Activated CD4-positive, CD25-positive, alpha-beta regulatory T cell treated with anti-CD3 and anti-CD28 coated beads, Interleukin-2, amount 50 U/mL, for 16 hours (primary cell): ENCODE data around the gene ESD.

Experiments
- DNase-seq: peaks from one replicate; pipeline ENCODE4 v3.0.0-alpha.2; 2020; ENCODE audit warnings: low read depth, low spot score

ESD gene

DNA sequence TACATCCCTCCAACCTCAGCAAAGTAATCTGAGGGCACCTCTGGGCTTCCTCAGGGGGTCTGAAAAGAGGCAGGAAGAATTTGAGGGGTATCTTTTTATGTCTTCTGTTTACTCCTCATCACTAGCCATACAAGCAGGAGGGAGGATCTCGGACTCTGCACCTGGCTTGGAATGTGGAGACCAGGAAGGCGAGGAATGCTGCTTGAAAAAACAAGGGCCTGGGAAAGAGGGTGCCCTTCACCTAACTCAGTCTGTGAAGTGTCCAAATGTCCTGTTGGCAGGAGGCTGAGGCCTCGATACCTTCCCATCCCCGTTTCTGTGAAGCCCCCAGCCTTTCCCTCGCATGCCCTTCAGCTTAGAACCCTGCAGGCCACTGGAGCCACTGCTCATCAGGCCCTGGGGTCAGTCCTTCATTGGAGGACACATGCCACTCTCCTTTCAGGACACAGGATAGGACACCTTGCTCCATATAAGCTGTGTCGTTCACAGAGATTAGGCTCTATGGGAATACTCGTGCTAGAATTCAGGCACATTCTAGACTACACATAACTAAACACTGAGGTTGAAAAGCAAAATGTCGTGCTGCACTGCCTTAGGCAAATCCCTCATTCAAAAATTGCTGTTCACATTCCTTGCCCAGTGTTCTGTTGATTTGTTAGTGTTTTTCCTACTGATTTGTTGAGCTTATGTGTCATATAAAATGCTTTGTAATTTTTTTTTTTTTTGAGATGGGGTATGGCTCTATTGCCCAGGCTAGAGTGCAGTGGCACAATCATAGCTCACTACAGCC, 49.7 kb downstream of the ESD start:
- no peak for DNase-seq

DNA sequence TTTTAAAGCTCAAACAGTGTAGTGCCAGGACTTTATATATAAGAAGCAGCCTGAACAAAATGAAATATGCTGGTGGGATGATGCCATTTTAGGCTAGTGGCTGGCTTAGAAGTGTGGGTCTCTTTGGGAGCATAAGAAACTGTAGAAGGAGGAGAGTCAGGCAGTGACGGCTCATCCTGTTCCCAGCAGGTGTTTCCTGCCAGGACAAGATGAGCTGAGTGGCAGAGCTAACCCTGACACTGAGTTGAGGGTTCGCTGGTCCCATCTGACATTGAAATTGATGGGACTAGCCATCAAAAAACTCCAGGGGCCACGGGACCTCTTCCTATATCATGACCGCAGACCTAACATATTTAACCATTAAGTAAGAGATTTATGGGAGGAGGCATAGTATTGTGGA, 51.3 kb downstream of the ESD start:
- DNase-seq = no peak

DNA sequence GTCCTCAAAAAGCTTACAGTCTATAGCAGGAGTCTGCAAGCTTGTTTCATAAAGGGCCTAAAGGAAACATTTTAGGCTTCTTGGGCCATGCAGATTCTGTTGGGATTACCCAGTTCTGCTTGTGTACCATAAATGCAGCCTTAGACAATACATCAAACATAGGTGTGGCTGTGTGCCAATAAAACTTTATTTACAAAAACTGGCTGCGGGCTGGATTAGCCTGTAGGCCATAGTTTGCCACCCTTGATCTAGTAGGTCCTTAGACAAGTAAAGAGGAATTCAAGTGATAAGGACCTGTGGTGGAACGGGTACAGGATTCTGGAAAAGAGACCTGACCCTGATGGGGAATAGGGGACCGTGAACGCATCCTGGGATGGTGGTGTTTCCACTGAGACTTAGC, 51.9 kb downstream of the ESD start:
- no peak for DNase-seq

DNA sequence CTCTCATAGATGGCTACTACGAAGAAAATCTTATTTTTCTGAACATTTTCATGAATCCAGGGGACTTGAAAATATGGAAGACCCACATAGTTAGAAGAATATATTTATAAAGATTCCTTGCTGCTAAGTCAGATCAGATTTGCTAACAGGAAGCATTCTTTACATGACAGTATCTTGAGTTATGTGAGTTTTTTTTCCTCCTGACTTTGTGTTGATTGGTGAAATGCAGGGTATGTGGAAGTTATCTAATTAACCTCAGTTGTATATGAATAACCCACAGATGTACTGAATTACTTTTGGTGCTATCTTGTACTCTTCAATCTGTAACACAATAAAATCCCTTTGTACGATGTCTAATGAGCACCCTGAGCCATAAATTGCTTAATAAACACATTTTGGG, 53.8 kb downstream of the ESD start:
- no peak for DNase-seq

DNA sequence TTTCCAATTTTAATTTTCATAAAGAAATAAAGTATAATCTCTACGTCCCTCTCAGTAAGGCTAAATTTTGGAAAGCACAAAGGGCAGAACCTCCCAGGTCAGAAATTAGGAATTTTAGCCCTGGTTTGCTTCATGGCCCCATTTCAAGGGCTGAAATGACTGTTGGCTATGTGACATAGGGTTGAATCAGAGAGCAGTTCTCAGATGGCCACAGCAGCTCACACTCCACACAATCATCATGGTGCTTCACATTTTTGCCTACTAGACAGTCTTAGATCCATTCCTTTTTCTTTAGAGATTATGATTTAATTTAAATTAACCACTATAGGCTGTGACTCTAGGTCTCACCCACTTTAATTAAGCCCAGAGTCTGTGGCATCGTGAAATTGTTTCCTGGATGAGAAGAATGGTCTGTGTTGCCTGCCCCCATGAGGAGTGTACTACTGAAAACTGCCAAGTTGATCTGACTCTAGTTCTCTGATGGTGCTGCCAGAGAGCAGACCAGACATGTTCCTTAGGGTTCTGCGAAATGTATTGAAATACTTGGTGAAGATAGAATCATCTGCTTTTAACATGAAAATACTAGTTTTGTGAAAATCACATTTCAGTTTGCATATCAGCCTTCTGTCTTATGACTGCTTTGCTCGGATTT, 57.4 kb downstream of the ESD start:
- DNase-seq = no peak

DNA sequence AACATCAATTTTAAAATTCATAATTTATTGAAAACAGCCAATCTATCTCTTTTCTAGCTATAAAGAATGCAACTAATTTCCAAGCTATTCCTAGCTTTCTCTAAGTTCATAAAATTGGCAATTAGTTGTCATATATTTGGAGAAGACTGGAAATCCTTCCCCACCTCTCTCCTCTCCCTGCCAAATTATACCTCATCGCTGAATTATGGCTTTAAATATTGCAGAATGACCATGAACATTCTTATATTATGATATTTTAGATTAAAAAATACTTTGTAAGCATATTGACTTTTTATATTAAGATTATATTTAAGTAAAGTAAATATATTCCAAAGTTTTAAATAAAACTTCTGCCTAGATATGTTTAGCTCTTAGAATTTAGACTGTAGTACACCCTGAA, 58.2 kb downstream of the ESD start:
- no peak for DNase-seq

DNA sequence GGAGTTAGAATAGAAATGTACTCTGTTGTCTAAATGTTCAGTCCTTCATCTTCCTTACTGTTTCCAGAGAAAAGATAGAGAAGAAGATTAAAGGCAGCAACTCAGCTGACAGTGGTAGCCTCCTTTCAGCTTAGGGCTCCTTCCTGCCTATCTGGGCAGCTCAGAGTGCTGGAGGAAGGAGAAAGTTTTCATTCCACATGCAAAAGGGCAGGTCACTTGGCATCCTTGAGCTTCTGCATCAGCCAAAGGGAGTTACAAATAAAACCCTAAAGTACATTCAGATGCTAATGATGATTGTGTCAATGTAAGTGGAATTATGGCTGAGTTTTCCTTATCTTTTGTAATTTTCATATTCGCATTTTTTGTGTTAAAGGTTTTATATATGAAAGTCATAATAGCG, 58.9 kb downstream of the ESD start:
- no peak for DNase-seq

DNA sequence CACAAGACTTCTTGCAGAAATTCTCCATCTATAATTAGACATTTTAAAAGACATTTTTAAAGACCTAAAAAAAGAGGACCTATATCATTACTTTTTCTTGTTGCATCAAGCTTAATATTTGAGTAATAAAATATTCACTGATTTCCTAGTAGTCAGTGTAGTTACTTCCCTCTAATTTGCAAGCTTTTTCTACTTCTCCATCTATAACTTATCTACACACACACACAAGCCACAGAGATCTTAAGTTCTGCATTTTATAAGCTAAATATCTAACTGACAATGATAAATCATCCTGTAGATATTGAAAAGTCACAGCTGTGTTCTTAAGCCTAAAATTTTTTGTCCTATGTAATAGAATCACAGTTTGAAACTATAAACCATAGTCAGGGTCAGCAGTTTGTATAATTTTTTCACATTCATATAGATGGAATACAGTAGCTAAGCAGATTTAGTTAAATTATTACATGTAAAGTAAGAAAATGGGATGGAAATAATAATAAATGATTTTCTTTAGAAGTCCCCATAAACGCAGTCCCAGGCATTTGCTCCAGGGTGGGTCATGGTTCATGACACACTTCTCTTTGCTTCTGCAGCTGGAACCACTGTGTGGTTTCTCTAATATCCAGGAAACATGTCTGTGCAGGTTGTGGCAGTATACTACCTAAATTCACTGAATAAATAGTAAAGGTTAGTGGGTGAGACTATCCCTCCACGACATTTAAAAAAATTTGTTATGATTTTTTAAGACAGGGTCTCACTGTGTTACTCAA, 60.2 kb downstream of the ESD start:
- no peak for DNase-seq

DNA sequence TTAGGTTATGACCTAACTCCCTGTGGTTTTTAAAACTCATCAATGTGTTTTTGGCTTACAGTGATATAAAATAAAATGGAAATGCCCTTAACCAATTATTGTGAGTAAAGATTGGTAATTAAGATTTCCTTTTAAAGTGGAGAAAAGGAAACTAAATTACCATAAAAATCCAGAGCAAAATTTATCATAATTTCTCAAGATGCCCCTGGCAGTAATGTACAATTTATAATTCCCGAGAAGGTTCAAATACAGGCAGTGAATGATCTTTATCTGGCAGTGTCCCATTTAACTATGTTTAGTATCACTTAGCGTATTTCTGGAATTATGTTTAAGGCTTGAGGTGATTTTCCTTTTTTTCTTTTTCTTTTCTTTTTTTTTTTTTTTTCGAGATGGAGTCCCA, 61.5 kb downstream of the ESD start:
- DNase-seq = no peak

DNA sequence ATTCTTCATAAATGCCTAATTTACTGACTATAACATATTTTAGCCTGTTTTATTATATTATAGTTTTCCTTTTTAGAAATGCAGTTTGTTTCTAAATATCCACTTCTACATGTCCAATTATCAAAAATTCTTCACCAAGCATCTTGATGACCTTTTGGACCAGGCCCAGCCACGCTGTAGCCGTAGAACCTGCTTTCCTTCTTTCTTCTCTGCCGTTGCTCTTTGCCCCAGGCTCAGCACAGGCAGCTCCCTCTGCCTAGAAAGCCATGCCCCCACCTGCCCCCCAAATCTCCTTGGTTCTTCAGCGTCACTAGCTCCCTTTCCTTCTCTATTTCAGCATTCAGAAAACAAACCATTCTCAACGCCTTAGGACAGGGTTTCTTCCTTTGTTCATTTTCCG, 65.4 kb downstream of the ESD start:
- no peak for DNase-seq

DNA sequence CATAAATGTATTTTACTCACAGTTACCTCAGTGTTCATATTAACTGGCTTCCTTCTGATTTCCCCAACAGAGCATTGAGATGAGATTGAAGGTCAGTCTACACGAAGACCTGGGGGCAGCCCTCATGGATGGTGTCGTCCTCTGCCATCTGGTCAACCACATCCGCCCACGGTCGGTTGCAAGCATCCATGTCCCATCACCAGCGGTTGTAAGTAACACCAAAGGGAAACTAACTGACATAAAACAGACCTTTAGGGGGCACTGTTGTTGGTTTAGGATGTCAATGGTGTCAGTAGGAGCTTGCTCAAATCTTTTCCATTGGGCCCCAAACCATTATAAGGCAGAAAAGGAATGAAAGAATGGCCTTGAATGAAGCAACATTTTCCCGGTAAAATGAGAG, 68.2 kb downstream of the ESD start:
- no peak for DNase-seq

DNA sequence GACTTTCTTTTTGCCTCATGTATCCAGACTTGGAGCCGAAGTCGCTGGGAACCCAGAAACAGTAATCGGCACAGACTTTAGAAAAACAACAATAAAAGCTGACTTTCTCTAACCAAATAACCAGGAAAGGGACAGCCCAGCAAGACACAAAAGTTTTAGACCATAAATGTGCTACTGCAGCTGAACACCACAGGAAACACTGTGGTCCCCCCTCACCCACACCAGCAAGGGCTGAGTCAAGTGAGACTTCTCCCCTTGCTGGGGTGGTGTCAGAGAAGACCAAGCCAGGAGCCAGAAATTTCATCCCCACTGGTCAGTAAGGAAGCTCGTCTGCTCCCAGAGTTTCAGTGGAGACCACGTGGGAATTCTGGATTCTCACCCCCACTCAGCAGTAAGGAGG, 70.6 kb downstream of the ESD start:
- DNase-seq = no peak
